SW480 (cell line): Measurements from ENCODE around the gene FBXO2.

Experiments
- DNase-seq: peaks from one replicate; pipeline ENCODE4 v3.0.0-alpha.2; 2016; ENCODE audit warnings: low spot score

FBXO2 gene

DNA sequence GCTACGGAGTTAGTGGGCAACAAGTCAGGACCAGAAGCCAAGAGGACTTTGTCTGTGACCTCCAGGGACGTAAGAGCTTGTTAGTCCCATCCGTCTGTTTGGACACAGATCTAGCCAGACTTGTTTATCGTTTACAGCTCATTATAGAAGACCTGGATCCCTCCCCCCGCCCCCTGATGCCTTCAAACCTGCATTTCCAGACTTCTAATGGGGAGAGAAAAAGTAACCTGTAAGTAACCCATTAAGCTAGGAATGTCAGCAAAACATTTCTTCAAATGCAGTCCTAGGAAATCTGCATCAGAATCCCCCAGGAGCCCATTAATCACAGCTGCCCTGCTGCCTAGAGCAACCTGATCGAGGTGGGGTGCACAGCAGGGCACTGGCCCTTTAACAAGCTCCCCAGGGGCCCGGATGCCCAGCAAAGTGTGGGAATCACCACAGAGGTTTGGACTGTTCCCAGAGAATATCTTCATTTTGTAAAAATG, 28.1 kb upstream of the FBXO2 start:
- no peak for DNase-seq

DNA sequence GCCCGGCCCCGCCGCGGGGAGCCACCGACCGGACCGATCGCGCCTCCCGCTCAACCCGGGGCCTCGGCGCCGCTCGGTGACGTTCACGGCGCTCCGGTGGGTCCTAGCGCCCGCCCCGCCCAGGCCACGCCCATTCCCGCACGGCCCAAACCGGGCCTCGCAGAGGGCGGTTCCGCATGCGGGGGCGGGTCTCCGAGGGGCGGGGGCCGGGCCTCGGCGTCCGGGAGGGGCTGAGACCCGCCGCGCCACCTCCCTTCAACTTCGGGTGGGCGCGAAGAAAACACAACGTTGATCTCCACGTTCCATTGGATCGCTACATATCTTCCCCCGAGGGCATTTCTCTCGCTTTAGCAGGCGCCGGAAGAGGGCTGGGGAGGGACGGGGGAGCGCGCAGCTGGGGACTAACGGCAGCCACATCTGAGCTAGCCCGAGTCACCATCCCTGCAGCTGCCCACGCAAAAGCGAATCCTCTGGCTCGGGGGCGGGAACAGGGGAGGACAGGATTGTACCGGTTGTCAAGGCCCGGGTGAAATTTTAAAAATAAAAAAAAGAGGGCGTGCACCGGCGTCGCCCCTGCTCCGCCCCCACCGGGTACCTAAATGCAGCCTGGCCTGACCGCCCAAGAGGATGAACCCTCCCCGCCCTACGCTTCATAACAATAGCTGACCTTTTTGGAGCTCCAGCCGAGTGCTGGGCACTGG, 27.0 kb upstream of the FBXO2 start, which contains the start of gene MAD2L2:
Gene MAD2L2, minus strand, starts transcription at position 78 of the 701 bp plus-strand sequence. CDS start 547 bp downstream, outside the sequence.
- peak; percentile 94 for DNase-seq

DNA sequence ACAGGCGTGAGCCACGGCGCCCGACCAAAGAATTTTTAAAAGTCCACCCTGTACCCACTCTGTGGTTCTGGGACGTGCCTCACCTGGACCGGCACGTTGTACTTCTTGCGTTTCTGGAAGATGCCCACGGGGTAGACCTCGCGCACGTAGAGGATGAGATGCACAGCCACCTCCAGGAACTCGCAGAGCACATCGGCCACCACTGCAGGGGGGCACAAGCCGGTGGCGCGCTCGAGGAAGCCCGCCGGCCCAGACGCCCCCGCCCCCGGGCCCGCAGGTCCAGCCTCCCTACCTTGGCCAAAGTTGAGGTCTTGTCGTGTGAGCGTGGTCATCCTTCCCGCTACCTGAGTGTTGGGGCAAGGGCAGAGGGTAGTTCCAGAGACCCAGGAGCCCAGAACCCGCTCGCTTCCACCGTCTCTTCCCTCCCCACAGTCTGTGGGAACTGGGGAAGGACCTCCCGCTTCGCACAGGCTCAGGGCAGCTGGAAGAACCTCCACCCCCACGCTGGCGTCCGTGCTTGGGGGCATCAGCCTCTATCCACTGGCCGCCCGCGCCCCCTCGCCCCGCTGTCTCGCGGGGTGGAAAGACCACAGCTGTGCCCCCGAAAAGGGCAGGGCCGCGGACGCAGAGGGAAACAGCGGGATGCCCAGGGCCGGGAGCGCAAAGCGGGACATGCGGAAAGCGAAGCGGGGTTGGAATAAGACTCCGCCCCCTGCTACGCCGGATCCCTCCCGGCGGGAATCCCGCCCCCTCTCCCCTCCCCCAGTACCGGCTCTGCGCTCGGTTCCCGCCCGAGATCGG, 26.2 kb upstream of the FBXO2 start:
- DNase-seq = no peak

DNA sequence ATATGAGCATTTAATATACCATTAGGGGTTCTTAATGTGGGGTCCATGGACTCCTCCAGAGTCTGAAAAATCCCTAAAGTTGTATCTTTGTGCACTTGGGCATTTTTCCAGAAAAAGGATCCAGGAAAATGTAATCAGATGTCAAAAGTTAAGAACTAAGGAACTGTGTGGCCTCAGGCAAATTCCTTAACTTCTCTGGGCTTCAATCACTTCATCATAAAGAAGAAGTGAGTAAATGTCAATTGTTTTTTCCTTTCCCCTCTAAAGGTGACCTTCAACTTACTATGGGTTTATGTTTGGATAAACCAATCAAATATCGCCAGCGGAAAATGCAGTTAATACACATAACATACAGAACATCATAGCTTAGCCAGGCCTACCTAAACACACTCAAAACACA, 24.2 kb upstream of the FBXO2 start:
- DNase-seq = no peak

DNA sequence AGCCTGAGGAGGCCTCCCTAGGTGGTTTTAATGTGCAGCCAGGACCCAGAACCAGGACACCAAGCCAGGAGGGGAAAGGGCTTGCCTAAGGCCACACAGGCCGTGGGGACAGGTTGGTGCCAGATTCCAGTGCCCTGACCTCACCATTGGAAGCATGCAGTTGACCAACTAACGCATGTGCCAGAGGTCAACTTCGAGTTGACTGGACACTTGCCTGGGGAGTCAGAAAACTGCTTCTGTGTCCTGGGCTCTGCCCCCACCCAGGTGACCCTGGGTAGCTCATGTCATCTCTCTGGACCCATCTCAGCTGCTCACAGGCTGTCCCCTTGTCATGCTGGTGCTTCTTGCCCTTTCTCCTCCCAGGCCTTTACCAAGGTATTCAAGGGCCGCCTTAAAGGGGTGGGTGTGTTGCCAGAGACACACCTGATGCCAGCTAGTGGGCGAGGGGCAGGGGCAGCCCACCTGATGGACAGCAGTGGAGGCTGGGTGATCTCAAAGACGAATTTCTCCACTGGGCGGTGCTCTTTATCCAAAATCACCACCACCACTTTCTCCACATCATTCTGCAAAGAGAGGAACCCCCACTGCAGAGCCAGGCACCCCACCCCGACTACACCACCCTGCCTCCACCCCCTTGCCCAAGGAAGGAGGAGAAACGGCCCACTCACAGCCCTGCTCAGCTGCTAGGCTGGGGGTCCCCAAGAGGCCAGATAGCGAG, 22.3 kb upstream of the FBXO2 start:
- DNase-seq = no peak

DNA sequence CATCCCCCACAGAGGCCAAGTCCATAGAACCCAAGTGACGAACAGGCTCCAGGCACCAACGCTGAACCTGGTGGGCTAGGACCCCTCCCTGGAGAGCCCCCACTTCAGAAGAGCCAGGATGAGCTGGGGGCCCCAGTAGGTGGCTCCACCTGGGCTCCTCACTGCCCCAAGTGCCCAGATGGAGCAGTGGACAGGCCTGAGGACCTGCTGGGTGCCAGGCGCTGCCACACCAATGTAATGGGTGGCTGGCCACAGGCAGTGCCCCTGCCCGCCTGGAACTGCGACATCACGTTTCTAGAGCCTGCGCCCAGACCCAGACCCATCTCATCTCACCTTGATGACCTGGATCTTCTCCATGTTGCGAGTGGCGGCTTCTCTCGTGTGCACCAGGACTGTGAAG, 21.1 kb upstream of the FBXO2 start:
- no peak for DNase-seq

DNA sequence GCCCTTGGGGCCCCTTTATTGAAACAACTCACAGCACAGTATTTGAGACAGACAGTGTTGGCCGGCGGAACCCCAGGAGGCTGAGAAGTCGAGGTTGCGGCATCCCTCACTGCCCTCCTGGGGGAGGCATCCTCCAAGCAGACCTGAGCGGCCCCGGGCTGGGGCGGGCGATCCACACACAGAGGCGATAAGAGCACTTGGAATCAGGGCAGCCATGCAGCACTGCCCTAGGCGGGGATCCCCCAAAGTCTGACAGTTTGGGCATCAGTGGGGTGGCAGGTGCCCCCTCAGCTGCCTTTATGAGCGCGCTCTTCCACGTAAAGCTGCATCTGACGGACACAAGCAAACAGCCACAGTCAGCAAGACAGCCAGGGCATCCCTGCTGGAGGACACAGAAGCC, 20.3 kb upstream of the FBXO2 start:
- no peak for DNase-seq

DNA sequence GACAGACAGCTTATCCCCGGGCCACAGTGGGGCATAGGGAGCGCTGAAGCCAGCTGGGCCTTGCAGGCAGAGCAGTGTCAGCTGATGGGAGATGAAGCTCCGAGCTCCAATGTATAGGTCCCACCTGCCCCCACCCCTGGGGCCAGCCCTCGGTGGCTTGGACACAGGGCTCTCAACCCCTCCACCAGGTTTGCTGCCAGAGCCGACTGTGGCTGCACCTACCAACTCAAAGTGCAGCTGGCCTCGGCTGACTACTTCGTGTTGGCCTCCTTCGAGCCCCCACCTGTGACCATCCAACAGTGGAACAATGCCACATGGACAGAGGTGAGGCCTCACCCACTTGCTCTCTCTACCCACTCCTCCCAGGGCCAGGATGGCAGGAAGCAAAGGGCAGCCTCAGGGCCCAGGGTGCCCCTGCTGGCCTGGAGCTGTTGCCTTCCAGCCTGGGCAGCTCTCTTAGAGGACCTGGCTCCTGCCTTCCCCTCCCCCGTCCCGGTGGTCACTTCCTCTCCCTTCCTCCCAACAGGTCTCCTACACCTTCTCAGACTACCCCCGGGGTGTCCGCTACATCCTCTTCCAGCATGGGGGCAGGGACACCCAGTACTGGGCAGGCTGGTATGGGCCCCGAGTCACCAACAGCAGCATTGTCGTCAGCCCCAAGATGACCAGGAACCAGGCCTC, 19.0 kb upstream of the FBXO2 start:
- no peak for DNase-seq

DNA sequence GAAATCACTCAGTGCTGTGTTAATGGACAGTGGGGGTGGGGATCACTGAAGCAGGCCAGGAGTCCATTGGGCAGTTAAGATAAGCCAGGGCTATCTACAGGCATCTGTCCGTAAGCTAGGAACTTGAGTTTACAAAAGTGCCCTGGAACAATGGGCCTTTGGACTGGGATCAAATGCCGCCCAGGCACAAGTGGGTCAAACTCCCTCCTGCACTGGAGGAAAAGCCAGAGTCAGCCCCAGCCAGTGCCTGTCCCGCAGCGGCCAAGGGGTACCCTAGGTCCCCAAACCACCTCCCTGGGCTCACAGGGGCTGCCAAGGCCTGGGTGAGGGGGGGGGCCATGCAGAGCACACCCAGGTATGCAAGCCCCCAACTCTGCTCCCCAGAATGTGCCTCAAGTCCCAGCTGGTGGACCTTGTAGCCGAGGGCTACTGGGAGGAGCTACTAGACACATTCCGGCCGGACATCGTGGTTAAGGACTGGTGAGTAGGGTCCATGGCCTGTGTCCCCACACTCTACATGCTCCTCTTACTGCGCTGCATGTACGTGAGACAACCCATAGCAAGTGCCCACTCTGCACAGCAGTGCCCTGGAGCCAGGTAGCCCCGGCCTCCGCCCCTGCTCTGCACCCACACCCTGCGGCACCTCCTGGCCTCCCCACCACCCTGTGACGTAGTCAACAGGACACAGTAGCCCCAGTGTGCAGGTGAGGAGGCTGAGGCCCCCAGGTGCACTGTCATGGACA, 17.5 kb upstream of the FBXO2 start:
- no peak for DNase-seq

DNA sequence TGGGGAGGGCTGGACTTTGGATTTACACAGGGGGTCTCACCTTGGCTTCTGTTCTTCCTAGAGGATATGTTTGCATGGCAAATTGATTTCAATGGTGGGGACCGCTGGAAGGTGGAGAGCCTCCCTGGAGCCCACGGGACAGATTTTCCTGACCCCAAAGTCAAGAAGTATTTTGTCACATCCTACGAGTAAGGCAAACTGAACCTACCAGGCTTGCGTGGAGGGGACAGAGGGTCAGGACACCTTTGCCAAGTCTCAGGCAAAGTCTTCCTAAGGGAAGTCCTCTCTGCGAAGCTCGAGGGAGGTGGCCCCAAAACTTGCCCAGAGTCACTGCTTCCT, 16.9 kb upstream of the FBXO2 start:
- DNase-seq = no peak

DNA sequence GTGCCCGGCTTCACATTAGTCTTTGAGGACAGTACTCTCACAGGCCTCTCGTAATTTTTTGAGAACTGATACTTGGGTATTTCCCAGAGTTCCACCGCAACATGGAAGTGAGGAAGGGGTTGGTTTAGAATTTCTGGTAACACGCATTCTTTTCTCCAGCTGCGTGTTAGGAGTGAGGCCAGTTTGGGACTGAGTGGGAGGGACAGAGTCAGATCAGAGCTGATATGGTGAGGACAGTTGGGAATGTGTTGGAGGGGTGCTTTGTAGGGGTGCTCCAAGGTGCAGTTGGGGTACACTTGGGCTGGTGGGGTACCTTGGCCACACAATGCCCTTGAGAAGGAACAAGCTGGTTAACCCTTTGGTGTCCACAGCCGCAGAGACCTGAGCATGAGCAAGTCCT, 16.5 kb upstream of the FBXO2 start:
- DNase-seq = no peak

DNA sequence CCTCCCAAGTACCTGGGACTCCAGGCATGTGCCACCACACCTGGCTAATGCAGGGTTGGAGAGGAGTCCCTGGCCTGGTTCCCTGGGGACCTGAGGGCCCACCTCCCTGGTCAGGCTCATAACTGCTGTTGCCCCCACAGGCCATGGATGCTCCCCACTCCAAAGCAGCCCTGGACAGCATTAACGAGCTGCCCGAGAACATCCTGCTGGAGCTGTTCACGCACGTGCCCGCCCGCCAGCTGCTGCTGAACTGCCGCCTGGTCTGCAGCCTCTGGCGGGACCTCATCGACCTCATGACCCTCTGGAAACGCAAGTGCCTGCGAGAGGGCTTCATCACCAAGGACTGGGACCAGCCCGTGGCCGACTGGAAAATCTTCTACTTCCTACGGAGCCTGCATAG, 14.3 kb upstream of the FBXO2 start:
- DNase-seq = no peak

DNA sequence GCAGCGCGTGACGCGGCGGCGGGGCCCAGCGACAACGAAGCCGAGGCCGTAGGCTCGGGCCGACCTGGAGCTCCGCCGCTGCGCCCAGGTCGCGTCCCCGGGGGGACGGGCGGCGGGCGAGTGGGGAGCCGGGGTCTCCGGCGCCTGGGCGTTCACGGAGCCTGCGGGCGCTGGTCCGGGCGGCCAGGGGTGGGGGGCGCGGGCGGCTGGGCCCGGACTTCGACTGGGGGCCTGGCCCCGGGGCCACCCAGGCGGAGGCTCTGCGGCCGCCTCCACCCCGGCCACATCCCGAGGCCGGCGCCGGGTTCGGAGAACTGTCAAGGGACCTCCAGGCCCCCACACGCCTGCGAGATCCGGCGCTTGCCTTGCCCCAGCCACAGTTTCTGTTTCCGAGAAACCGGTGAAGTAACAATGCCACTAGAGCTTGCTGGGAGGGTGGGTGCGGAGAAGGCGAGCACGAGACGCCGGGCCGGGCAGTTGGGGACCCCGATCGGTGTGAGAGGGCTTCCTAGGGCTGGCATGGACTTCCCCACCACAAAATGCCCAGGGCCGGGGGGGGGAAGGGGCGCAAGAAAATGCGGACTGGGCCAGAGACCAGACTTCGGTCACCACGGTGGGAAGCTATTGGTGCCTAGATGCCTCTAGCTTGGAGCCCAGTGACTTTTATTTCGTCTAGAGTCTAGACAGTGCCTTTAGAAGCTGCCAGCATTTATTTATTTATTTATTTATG, 10.3 kb upstream of the FBXO2 start:
- DNase-seq = no peak

DNA sequence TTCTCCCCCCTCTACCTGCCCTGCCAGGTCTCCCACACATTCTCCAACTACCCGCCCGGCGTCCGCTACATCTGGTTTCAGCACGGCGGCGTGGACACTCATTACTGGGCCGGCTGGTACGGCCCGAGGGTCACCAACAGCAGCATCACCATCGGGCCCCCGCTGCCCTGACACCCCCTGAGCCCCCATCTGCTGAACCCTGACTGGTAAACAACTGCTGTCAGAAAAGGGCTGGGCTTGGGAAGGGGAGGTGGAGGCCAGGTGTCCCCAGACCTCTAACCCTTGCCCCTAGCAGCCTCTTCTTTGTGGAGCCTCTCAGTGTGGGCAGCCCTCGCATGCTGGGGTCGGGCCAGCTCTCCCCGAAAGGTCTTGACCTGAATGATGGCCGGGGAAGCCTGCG, 6.9 kb upstream of the FBXO2 start:
- DNase-seq = no peak

DNA sequence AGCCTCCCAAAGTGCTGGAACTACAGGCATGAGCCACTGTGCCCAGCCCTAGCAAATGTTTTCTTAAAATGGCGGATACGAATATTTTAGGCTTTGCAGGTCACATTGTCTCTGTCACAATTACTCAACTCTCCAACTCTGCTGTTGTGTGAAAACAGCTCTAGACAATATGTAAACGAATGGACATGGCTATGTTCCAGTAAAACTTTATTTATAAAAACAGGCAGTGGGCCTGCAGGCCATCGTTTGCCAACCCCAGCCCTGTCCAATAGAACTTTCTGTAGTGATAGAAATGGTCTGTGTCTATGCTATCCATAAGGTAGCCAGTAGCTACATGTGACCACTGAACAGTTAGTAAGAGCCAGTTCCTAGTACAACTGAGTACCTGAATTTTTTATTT, 5.5 kb upstream of the FBXO2 start:
- DNase-seq = no peak

DNA sequence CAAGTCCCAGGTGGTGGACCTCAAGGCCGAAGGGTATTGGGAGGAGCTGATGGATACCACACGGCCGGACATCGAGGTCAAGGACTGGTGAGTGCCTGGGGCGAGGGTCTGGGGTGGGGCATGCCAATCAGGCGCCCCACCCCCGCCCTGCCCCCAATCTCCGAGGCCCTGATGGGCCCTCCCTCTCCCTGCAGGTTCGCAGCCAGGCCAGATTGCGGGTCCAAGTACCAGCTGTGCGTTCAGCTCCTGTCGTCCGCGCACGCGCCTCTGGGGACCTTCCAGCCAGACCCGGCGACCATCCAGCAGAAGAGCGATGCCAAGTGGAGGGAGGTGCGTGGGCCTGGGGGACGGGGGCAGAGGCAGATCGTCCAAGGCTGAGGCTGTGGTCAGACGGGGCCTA, 4.3 kb upstream of the FBXO2 start:
- DNase-seq = no peak

DNA sequence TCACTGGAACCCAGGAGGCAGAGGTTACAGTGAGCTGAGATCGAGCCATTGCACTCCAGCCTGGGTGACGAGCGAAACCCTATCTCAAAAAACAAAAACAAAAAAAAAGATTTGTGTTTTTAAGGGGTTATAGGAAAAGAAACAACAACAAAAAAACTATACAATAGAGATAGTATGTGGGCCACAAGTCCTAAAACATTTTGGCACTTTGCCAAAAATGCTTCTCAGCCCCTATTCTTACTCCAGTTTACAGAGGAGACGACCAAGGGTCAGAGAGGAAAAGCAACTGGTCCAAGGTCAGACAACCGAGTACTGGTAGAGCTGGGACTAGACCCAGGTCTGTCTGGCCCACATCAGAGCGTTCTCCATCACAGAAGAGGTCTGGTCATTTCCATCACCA, 3.4 kb upstream of the FBXO2 start:
- no peak for DNase-seq

DNA sequence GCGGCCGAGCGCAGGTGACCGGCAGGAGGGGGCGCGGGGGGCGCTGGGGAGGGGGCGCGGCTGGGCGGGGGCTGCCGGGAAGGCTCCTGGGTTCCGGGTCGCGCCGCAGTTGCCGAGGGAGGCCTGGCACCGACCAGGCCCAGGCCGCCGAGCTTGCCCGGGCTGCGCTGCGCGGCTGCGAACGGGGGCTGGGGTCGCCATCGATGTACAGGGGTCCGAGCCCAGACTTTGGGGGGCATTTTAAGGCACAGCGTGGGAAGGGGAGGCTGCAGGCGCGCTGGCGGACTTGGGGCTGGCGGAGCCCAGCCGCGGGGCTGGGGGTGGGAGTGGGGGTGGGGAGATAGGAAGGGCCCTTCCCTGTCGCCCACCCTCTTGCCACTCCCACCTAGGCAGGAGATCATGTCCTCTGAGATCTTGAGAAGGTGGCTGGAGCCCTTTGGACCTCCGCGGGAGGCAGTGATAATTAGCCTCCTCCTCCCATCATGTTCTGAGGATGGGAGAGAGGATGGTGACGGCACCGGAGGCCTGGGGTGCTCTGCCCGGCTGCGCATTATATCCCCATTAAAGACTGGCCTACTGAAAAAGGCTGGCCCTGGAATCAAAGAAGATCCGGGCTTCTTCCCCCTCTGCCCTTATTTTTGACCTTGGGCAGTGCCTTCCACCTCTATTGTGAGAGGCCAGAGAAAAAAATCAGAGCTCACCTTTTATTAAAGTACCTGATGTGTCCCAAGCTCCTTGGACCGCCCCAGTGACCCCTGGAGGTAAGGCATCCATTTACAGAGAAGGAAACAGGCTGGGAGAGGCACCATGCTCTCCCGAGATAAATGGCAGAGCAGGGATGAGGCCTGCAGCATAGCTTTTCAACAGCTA, 945 bp upstream of the FBXO2 start:
- DNase-seq = no peak

DNA sequence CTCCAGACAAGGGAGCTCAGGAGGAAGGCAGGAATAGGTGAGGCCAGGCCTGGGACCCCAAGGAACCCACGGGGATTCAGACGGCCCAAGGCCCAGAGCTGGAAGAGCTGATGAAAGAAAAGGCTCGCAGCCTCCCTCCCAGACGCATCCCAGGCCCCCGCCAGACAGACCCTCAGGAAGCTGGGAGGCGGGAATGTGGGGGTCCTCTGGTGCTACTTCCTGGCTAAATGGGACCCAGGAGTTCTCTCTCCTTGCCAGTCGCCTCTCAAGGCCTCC, 430 bp downstream of the FBXO2 start:
- DNase-seq = no peak
